GM12891 (cell line): ENCODE measurements around the gene AHRR.
A peak's percentile ranks its signal among the peaks of the same experiment; 100 is the strongest.

Experiments used
- DNase-seq: peaks from one replicate; pipeline ENCODE4 v3.0.0; 2011; ENCODE audit warnings: low spot score; ENCODE audit not compliant: insufficient read length
- FAIRE-seq: peaks from 2 replicates; lab custom pipeline; 2011; peaks lifted over from hg19 to GRCh38; lab: Jason Lieb, UNC
- PAX5 ChIP-seq: IDR thresholded peaks from 2 replicates; pipeline ENCODE4 v1.6.1; 2011; ENCODE audit warnings: low read length, moderate library complexity, mild to moderate bottlenecking; ENCODE audit not compliant: insufficient read depth, severe bottlenecking
- POLR2A ChIP-seq: IDR thresholded peaks from 2 replicates; pipeline ENCODE4 v1.6.1; 2011; ENCODE audit warnings: low read depth, low read length, control low read depth
- POLR2AphosphoS5 ChIP-seq: IDR thresholded peaks from 2 replicates; pipeline ENCODE4 v1.6.1; 2011; ENCODE audit warnings: low read depth, low read length, control low read depth
- POU2F2 ChIP-seq: IDR thresholded peaks from 2 replicates; pipeline ENCODE4 v1.6.1; 2011; ENCODE audit warnings: low read depth, mild to moderate bottlenecking, control low read depth, low read length, moderate library complexity
- SPI1 ChIP-seq: IDR thresholded peaks from 2 replicates; pipeline ENCODE4 v1.6.1; 2011; ENCODE audit warnings: low read depth, low read length, control low read depth
- TAF1 ChIP-seq: IDR thresholded peaks from 2 replicates; pipeline ENCODE4 v1.6.1; 2011; ENCODE audit warnings: low read depth, low read length, control low read depth

Gene AHRR

GRCh38 chr5:314676-315487, 6.6 kb upstream of the AHRR start:
- FAIRE-seq, result no peak
- DNase-seq, result no peak
- no peak for TF ChIP-seq POU2F2
- no peak for TF ChIP-seq POLR2A
- no peak for TF ChIP-seq PAX5
- TF ChIP-seq SPI1, result no peak
- TF ChIP-seq TAF1, result no peak
- no peak for TF ChIP-seq POLR2AphosphoS5

- FAIRE-seq, result no peak
- TF ChIP-seq POU2F2 (no peak), POLR2AphosphoS5 (no peak), PAX5 (no peak), POLR2A (no peak), TAF1 (no peak), SPI1 (no peak)
- DNase-seq, result no peak
Measured at GRCh38 chr5:315488-316209, 5.9 kb upstream of the AHRR start.

- TF ChIP-seq SPI1 (no peak), PAX5 (no peak), POLR2AphosphoS5 (no peak), POLR2A (no peak), POU2F2 (no peak), TAF1 (no peak)
- FAIRE-seq, result no peak
- DNase-seq, result no peak
Measured at GRCh38 chr5:316210-317085, 5.1 kb upstream of the AHRR start.

GRCh38 chr5:317086-317811, 4.3 kb upstream of the AHRR start:
- peak; percentile 97 for FAIRE-seq
- TF ChIP-seq TAF1, result no peak
- no peak for TF ChIP-seq POLR2AphosphoS5
- no peak for TF ChIP-seq POLR2A
- no peak for TF ChIP-seq PAX5
- TF ChIP-seq POU2F2, result peak; percentile 71; the same call in 1 of the 2 replicates
- no peak for TF ChIP-seq SPI1
- DNase-seq, result peak; percentile 90

- DNase-seq, result no peak
- no peak for FAIRE-seq
- TF ChIP-seq POU2F2 (no peak), PAX5 (peak; percentile 84)
Measured at GRCh38 chr5:318341-318897, 3.1 kb upstream of the AHRR start.

- FAIRE-seq (no peak), DNase-seq (no peak)
- TF ChIP-seq POLR2A (no peak), PAX5 (no peak), POLR2AphosphoS5 (no peak), TAF1 (no peak), SPI1 (no peak), POU2F2 (no peak)
Measured at GRCh38 chr5:318931-319601, 2.4 kb upstream of the AHRR start.

- DNase-seq, result no peak
- TF ChIP-seq TAF1 (no peak), POLR2AphosphoS5 (no peak), POU2F2 (no peak), PAX5 (no peak), POLR2A (no peak), SPI1 (no peak)
- FAIRE-seq, result peak; percentile 61
Measured at GRCh38 chr5:320524-321229, 837 bp upstream of the AHRR start.
